Stimulated activated CD4-positive, alpha-beta T cell treated with anti-CD3 and anti-CD28 coated beads, Interleukin-12 subunit alpha, Interleukin-12 subunit beta, amount 100 ng/mL, for 24 hours (primary cell): ENCODE measurements around the gene SLC22A23.

Experiments
- DNase-seq, 2 experiments: peaks; one replicate each; pipeline ENCODE4 v3.0.0-alpha.2; 2020; ENCODE audit warnings: low read depth in 2 of 2

The SLC22A23 gene

GRCh38 chr6:3335169-3335568 lies 121.7 kb downstream of the SLC22A23 start:
- DNase-seq: no peak

- no peak for DNase-seq
Measured at GRCh38 chr6:3334555-3334954, 122.3 kb downstream of the SLC22A23 start.

GRCh38 chr6:3333263-3333662 lies 123.6 kb downstream of the SLC22A23 start:
- no peak for DNase-seq

GRCh38 chr6:3331971-3332370 lies 124.9 kb downstream of the SLC22A23 start:
- DNase-seq: no peak

GRCh38 chr6:3331494-3331893 lies 125.4 kb downstream of the SLC22A23 start:
- DNase-seq: no peak

- no peak for DNase-seq
Measured at GRCh38 chr6:3330199-3330598, 126.7 kb downstream of the SLC22A23 start.

GRCh38 chr6:3329393-3330051 lies 127.3 kb downstream of the SLC22A23 start:
- no peak for DNase-seq

GRCh38 chr6:3328796-3329195 lies 128.1 kb downstream of the SLC22A23 start:
- no peak for DNase-seq

GRCh38 chr6:3328145-3328544 lies 128.7 kb downstream of the SLC22A23 start:
- no peak for DNase-seq

- DNase-seq: no peak
Measured at GRCh38 chr6:3327403-3327802, 129.4 kb downstream of the SLC22A23 start.

- DNase-seq: no peak
Measured at GRCh38 chr6:3326981-3327380, 129.9 kb downstream of the SLC22A23 start.

- DNase-seq: no peak
Measured at GRCh38 chr6:3326184-3326971, 130.5 kb downstream of the SLC22A23 start.

GRCh38 chr6:3325210-3325609 lies 131.6 kb downstream of the SLC22A23 start:
- DNase-seq: no peak

- peak in 1 of 2 experiments; percentile 5 for DNase-seq
Measured at GRCh38 chr6:3324262-3324942, 132.4 kb downstream of the SLC22A23 start.

GRCh38 chr6:3323696-3324261 lies 133.1 kb downstream of the SLC22A23 start:
- DNase-seq: no peak

GRCh38 chr6:3323148-3323547 lies 133.7 kb downstream of the SLC22A23 start:
- DNase-seq: no peak

GRCh38 chr6:3322366-3322890 lies 134.4 kb downstream of the SLC22A23 start:
- DNase-seq: no peak

GRCh38 chr6:3321875-3322274 lies 135.0 kb downstream of the SLC22A23 start:
- DNase-seq: no peak

- DNase-seq: no peak
Measured at GRCh38 chr6:3321042-3321441, 135.8 kb downstream of the SLC22A23 start.

- DNase-seq: no peak
Measured at GRCh38 chr6:3320238-3320811, 136.5 kb downstream of the SLC22A23 start.

- no peak for DNase-seq
Measured at GRCh38 chr6:3319610-3320200, 137.1 kb downstream of the SLC22A23 start.
